SK-N-SH treated with all-trans-retinoic acid at 6 μM for 48 hours (cell line): ENCODE results near the gene CBARP.
"Not testable (repeated sequence)": the region's sequence is repeated elsewhere in the genome, so short reads cannot be mapped to it uniquely, and the experiment has no call there.

Source experiments
- ATAC-seq: fragments of 200-7000 bp; cut with Tn5 transposase; 3 replicates; pipeline ENCODE4 v1.9.1; 2020; ENCODE audit warnings: mild to moderate bottlenecking, moderate library complexity
- BACH2 ChIP-seq: fragments of 250-450 bp; sonication (Bioruptor Pico); IDR thresholded peaks from 2 replicates; pipeline ENCODE4 v1.9.0; 2021; ENCODE audit warnings: mild to moderate bottlenecking, borderline replicate concordance
- CSDC2 ChIP-seq: fragments of 250-450 bp; sonication (Bioruptor Pico); IDR thresholded peaks from 2 replicates; pipeline ENCODE4 v1.5.0; 2020; ENCODE audit warnings: mild to moderate bottlenecking, moderate library complexity
- ESRRG ChIP-seq: fragments of 250-450 bp; sonication (Bioruptor Pico); IDR thresholded peaks from 2 replicates; pipeline ENCODE4 v1.6.1; 2021; ENCODE audit warnings: mild to moderate bottlenecking
- GLIS3 ChIP-seq: fragments of 250-450 bp; sonication (Bioruptor Pico); IDR thresholded peaks from 2 replicates; pipeline ENCODE4 v1.5.0; 2020; ENCODE audit warnings: mild to moderate bottlenecking, moderate library complexity
- ISL1 ChIP-seq: fragments of 250-450 bp; sonication (Bioruptor Pico); IDR thresholded peaks from 2 replicates; pipeline ENCODE4 v2.1.2; 2022; ENCODE audit warnings: mild to moderate bottlenecking, moderate library complexity
- OSR1 ChIP-seq: fragments of 250-450 bp; sonication (Bioruptor Pico); IDR thresholded peaks from 2 replicates; pipeline ENCODE4 v1.8.0; 2022; ENCODE audit warnings: moderate library complexity, mild to moderate bottlenecking, inconsistent platforms
- PATZ1 ChIP-seq: fragments of 250-450 bp; sonication (Bioruptor Pico); IDR thresholded peaks from 2 replicates; pipeline ENCODE4 v1.8.0; 2020; ENCODE audit warnings: mild to moderate bottlenecking, moderate library complexity, borderline replicate concordance
- POU6F1 ChIP-seq: fragments of 250-450 bp; sonication (Bioruptor Pico); IDR thresholded peaks from 2 replicates; pipeline ENCODE4 v1.8.0; 2021; ENCODE audit warnings: low read depth, mild to moderate bottlenecking, moderate library complexity, borderline replicate concordance
- PPARA ChIP-seq: fragments of 250-450 bp; sonication (Bioruptor Pico); IDR thresholded peaks from 2 replicates; pipeline ENCODE4 v1.5.0; 2020; ENCODE audit warnings: mild to moderate bottlenecking, borderline replicate concordance
- RARB ChIP-seq: fragments of 250-450 bp; sonication (Bioruptor Pico); IDR thresholded peaks from 2 replicates; pipeline ENCODE4 v1.8.0; 2021; ENCODE audit warnings: mild to moderate bottlenecking, moderate library complexity
- SNAI2 ChIP-seq: fragments of 250-450 bp; sonication (Bioruptor Pico); IDR thresholded peaks from 2 replicates; pipeline ENCODE4 v1.5.0; 2020; ENCODE audit warnings: mild to moderate bottlenecking, moderate library complexity
- TCF4 ChIP-seq: fragments of 250-450 bp; sonication (Bioruptor Pico); IDR thresholded peaks from 2 replicates; pipeline ENCODE4 v1.8.0; 2021; ENCODE audit warnings: mild to moderate bottlenecking, moderate library complexity, borderline replicate concordance
- TOX ChIP-seq: fragments of 250-450 bp; sonication (Bioruptor Pico); IDR thresholded peaks from 2 replicates; pipeline ENCODE4 v1.8.0; 2021; ENCODE audit warnings: mild to moderate bottlenecking, moderate library complexity, borderline replicate concordance
- TSHZ2 ChIP-seq: fragments of 250-450 bp; sonication (Bioruptor Pico); IDR thresholded peaks from 2 replicates; pipeline ENCODE4 v1.5.0; 2020; ENCODE audit warnings: mild to moderate bottlenecking, moderate library complexity
- ZC3H10 ChIP-seq: fragments of 250-450 bp; sonication (Bioruptor Pico); IDR thresholded peaks from 2 replicates; pipeline ENCODE4 v1.5.1; 2021; ENCODE audit warnings: mild to moderate bottlenecking, moderate library complexity
- ZFP30 ChIP-seq: fragments of 450-650 bp; formaldehyde crosslinking; IDR thresholded peaks from 2 replicates; pipeline ENCODE4 v1.5.0; 2022; ENCODE audit warnings: mild to moderate bottlenecking, moderate library complexity
- ZNF565 ChIP-seq: fragments of 450-650 bp; formaldehyde crosslinking; conservative IDR thresholded peaks from 2 replicates; pipeline ENCODE4 v1.5.0; 2020; ENCODE audit warnings: low read depth, mild to moderate bottlenecking, moderate library complexity
- ZNF70 ChIP-seq: fragments of 450-650 bp; formaldehyde crosslinking; IDR thresholded peaks from 2 replicates; pipeline ENCODE4 v1.5.0; 2020; ENCODE audit warnings: mild to moderate bottlenecking, moderate library complexity
- ZNF8 ChIP-seq: fragments of 450-650 bp; formaldehyde crosslinking; IDR thresholded peaks from 2 replicates; pipeline ENCODE4 v1.5.0; 2020; ENCODE audit warnings: mild to moderate bottlenecking, moderate library complexity
- TF ChIP-seq, protein P1 (sequence below): fragments of 250-450 bp; sonication (Bioruptor Pico); IDR thresholded peaks from 2 replicates; pipeline ENCODE4 v1.5.1; 2021; ENCODE audit warnings: mild to moderate bottlenecking, moderate library complexity
- TF ChIP-seq, protein P2 (sequence below): fragments of 250-450 bp; sonication (Bioruptor Pico); IDR thresholded peaks from 2 replicates; pipeline ENCODE4 v1.5.1; 2020; ENCODE audit warnings: low read depth, mild to moderate bottlenecking, moderate library complexity

Gene CBARP

DNA sequence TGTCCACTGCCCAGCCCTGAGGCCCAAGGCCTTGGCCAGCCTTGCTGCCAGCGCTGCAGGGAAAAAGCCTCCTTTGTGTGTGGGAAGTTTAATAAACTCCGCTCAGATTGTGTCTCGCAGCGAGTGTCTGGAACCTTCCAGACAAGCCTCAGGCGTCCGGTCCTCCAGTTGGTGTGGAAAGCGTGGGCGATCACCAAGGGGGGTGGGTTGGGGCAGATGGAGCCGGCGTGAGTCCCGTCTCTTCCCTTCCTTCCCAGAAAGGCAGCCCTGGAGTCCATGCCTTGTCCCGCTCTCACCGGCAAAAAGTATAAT, 27.6 kb downstream of the CBARP start:
- no peak for ATAC-seq
- TF ChIP-seq ZFP30 (CRISPR knock-in tag): no peak
- no peak for TF ChIP-seq ZC3H10 (CRISPR knock-in tag)
- no peak for TF ChIP-seq POU6F1
- TF ChIP-seq, protein P1, sequence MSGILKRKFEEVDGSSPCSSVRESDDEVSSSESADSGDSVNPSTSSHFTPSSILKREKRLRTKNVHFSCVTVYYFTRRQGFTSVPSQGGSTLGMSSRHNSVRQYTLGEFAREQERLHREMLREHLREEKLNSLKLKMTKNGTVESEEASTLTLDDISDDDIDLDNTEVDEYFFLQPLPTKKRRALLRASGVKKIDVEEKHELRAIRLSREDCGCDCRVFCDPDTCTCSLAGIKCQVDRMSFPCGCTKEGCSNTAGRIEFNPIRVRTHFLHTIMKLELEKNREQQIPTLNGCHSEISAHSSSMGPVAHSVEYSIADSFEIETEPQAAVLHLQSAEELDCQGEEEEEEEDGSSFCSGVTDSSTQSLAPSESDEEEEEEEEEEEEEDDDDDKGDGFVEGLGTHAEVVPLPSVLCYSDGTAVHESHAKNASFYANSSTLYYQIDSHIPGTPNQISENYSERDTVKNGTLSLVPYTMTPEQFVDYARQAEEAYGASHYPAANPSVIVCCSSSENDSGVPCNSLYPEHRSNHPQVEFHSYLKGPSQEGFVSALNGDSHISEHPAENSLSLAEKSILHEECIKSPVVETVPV (CRISPR knock-in tag): no peak
- TF ChIP-seq ISL1 (CRISPR knock-in tag): no peak
- no peak for TF ChIP-seq PATZ1 (CRISPR knock-in tag)
- TF ChIP-seq RARB (CRISPR knock-in tag): no peak
- no peak for TF ChIP-seq PPARA (CRISPR knock-in tag)
- TF ChIP-seq TCF4 (CRISPR knock-in tag): no peak
- no peak for TF ChIP-seq SNAI2 (CRISPR knock-in tag)
- no peak for TF ChIP-seq ZNF70 (CRISPR knock-in tag)
- TF ChIP-seq ESRRG (CRISPR knock-in tag): no peak
- TF ChIP-seq, protein P2, sequence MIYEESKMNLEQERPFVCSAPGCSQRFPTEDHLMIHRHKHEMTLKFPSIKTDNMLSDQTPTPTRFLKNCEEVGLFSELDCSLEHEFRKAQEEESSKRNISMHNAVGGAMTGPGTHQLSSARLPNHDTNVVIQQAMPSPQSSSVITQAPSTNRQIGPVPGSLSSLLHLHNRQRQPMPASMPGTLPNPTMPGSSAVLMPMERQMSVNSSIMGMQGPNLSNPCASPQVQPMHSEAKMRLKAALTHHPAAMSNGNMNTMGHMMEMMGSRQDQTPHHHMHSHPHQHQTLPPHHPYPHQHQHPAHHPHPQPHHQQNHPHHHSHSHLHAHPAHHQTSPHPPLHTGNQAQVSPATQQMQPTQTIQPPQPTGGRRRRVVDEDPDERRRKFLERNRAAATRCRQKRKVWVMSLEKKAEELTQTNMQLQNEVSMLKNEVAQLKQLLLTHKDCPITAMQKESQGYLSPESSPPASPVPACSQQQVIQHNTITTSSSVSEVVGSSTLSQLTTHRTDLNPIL: no peak
- no peak for TF ChIP-seq GLIS3 (CRISPR knock-in tag)
- TF ChIP-seq OSR1 (CRISPR knock-in tag): no peak
- TF ChIP-seq CSDC2 (CRISPR knock-in tag): no peak

DNA sequence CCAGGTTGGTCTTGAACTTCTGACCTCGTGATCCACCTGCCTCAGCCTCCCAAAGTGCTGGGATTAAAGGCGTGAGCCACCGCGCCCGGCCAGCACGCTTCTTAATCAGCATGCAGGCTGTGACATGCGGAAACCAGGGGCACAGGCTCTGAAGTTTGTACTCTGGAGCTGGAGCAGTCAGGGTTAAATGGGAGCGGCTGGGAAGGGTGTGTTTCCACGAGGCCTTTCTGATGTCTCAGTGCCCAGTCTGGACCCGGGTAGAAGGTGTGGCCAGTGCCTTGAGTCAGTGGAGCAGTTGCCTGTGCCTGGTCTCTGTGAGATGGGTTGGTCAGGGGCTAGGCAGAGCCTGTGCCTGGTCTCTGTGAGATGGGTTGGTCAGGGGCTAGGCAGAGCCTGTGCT, 29.0 kb downstream of the CBARP start:
- not testable (repeated sequence) for ATAC-seq

DNA sequence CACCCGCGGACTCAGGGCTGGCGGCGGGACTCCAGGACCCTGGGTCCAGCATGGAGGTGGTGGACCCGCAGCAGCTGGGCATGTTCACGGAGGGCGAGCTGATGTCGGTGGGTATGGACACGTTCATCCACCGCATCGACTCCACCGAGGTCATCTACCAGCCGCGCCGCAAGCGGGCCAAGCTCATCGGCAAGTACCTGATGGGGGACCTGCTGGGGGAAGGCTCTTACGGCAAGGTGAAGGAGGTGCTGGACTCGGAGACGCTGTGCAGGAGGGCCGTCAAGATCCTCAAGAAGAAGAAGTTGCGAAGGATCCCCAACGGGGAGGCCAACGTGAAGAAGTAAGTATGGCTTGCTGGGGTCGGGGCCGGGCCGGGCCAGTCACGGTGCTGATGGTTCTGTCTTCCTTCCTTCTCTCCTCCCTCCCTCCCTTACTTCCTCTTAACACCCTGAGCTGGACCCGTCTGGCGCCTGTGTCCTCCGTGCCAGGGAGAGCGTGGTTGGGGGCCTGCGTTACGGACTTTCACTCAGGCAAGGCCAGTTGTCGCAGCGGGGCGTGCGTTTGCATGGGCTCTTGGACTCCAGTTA, 30.8 kb downstream of the CBARP start:
- ATAC-seq: peak; percentile 11

More for the DNA sequence above, 30.8 kb downstream of the CBARP start:
- TF ChIP-seq ZNF70 (CRISPR knock-in tag): no peak
- no peak for TF ChIP-seq TSHZ2 (CRISPR knock-in tag)
- TF ChIP-seq OSR1 (CRISPR knock-in tag): no peak
- TF ChIP-seq ZC3H10 (CRISPR knock-in tag): no peak
- no peak for TF ChIP-seq POU6F1
- TF ChIP-seq ZNF565 (CRISPR knock-in tag): no peak
- TF ChIP-seq, protein P2: no peak
- no peak for TF ChIP-seq ZFP30 (CRISPR knock-in tag)
- TF ChIP-seq CSDC2 (CRISPR knock-in tag): no peak
- TF ChIP-seq BACH2: no peak
- TF ChIP-seq ZNF8: no peak
- no peak for TF ChIP-seq TOX
- TF ChIP-seq, protein P1 (CRISPR knock-in tag): no peak
- TF ChIP-seq PATZ1 (CRISPR knock-in tag): no peak
- no peak for TF ChIP-seq GLIS3 (CRISPR knock-in tag)
- TF ChIP-seq SNAI2 (CRISPR knock-in tag): no peak
- TF ChIP-seq TCF4 (CRISPR knock-in tag): no peak
